Activated T-helper 2 cell treated with anti-CD3 and anti-CD28 coated beads, Interferon-gamma antibody, Interleukin-2, Interleukin-4, amounts not matched to agents 10 μg/mL and 5 μg/mL and 100 μg/mL, durations not matched to agents 14 hours and 24 hours and 36 hours (primary cell): ENCODE results near the gene TBC1D21. TPM values are rescaled to one million over a fixed set of nuclear protein-coding genes. Genes with fewer than 3 reads are reported as not detected.

Source experiments
- DNase-seq: peaks from one replicate; pipeline ENCODE4 v3.0.0; 2021; ENCODE audit warnings: low spot score
- H3K27ac Mint-ChIP-seq: one replicate; pipeline ENCODE4 v1.8.0; 2021; ENCODE audit warnings: mixed read lengths
- H3K27me3 Mint-ChIP-seq: one replicate; pipeline ENCODE4 v1.8.0; 2021; ENCODE audit warnings: low read depth, mixed read lengths
- H3K36me3 Mint-ChIP-seq: one replicate; pipeline ENCODE4 v1.8.0; 2021; ENCODE audit warnings: low read depth, mixed read lengths
- H3K4me1 Mint-ChIP-seq: one replicate; pipeline ENCODE4 v1.8.0; 2021; ENCODE audit warnings: low read depth, mixed read lengths
- H3K4me3 Mint-ChIP-seq: one replicate; pipeline ENCODE4 v1.8.0; 2021; ENCODE audit warnings: low read depth, mild to moderate bottlenecking, moderate library complexity, mixed read lengths
- H3K9me3 Mint-ChIP-seq: one replicate; pipeline ENCODE4 v1.8.0; 2021; ENCODE audit warnings: mixed read lengths
- intact Hi-C: fragments of 100-400 bp; cut with micrococcal nuclease; formaldehyde crosslinking; loops from one replicate; pipeline ENCODE4 v1.15.1; 2023
- total RNA-seq: library from RNA; stranded (reverse); gene quantifications from 2 replicates; pipeline ENCODE4 v1.2.3, GENCODE V29; 2022

Gene TBC1D21
- total RNA-seq, 1 donor from 2014 or later: not detected

DNA sequence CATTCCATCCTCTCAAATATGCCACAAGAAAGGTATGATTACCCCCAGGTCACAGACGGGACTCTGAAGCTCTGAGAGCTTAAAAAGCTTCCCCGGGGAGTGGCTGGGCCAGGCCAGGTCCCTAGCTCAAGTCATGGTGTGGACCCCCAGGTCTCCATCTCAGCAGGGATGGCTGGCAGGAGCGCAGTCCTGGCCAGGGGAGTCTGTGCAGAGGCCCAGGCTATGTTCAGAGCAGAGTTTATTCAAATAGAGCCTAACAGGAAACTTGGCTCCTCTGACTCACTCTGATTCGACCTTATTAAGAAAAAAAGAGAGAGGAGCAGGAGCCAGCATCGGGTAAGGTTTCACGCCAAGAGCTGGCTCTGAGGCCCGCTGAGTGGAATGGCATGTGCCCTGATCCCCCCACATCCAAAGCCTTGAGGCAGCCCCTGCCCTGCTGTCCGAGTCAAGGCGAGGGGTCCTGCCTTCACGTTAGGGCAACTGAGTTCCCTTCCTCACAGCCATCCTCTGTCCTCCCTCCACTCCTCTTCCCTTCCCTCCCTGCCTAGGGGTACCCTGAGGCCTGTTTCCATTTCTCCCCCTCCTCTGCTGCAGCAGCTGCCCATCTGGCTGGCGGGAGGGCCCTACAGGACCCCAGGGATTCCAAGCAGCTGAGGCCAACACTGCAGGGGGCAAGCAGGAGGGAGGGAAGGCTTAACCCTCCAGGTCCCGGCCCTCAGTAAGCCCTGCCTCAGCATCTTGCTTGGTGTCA, 51.0 kb downstream of the TBC1D21 start:
- Mint-ChIP-seq H3K9me3 (no peaks in the 10 kb centered on the region), H3K4me1 (peaks cover 33% of the 10 kb centered on the region), H3K4me3 (no peak overlapping the region), H3K27ac (peak overlapping the region; percentile 62), H3K36me3 (no peaks in the 10 kb centered on the region), H3K27me3 (peaks cover 9% of the 10 kb centered on the region)
- intact Hi-C loops: loop anchor here (2.0 kb wide), 1 partner anchor 40 kb away; no protein-coding TSS in a partner anchor
- no peak for DNase-seq

DNA sequence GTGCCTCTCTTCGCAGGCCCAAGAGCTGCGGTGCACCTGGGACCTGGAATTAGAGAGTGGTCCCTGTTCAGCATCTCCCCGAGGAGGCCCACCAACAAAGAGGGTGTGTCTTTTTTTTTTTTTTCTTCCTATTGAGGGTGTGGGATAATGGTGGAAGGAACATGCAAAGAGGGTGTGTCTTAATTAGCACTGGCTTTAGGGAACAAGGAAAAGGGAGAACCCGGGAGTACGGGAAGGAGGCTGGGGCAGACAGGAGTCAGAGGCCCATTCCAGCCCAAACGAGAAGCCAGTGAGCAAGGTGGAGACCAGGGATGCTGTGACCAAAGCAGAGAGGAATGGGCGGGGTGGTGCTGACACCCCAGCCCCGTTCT, 52.5 kb downstream of the TBC1D21 start:
- intact Hi-C loops: loop anchor here (2.0 kb wide), 1 partner anchor 39 kb away; no protein-coding TSS in a partner anchor
- DNase-seq: no peak
- H3K4me3 Mint-ChIP-seq: peak overlapping the region; percentile 50
- H3K27ac Mint-ChIP-seq: no peak overlapping the region
- H3K27me3 Mint-ChIP-seq: peaks cover 9% of the 10 kb centered on the region
- no peaks in the 10 kb centered on the region for H3K9me3 Mint-ChIP-seq
- H3K4me1 Mint-ChIP-seq: peaks cover 29% of the 10 kb centered on the region
- no peaks in the 10 kb centered on the region for H3K36me3 Mint-ChIP-seq

DNA sequence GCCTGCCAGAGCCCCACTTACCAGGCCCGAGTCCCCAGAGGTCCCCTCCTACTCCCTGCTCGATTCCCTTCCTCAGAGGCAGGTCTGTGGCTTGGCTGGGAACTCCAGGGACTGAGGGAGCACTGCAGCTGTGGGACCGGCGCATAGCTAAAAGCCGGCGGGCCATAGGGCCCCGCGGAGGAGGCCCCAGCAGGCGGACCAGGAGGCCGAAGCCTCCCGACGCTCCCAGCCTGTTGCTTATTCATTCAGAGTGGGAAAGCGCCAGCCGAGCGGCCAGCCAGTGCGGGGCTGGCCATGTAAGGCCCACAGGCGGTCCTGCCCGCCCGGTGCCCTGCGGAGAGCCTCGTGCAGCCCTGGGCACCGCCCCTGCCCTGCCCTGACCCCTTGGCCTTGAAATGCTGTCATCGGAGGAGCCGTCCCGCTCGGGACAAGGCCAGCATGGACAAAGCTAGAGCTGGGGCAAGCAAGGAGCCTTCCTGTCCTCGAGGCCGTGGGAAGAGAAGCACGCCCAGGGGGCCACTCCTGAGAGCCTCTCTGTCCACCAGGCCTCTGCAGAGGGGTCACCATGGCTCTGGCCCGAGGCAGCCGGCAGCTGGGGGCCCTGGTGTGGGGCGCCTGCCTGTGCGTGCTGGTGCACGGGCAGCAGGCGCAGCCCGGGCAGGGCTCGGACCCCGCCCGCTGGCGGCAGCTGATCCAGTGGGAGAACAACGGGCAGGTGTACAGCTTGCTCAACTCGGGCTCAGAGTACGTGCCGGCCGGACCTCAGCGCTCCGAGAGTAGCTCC, 53.0 kb downstream of the TBC1D21 start, which contains the start of gene LOXL1:
TSS of gene LOXL1 (plus strand) at position 244 of the 784 bp plus-strand sequence. CDS start at position 566, 322 bp downstream.
- DNase-seq: no peak
- H3K9me3 Mint-ChIP-seq: no peaks in the 10 kb centered on the region
- peaks cover 9% of the 10 kb centered on the region for H3K27me3 Mint-ChIP-seq
- H3K27ac Mint-ChIP-seq: no peak within 1 kb of the TSS
- peaks cover 26% of the 10 kb centered on the region for H3K4me1 Mint-ChIP-seq
- intact Hi-C loops: no loop called here
- H3K4me3 Mint-ChIP-seq: peak within 1 kb of the TSS; percentile 50
- no peaks in the 10 kb centered on the region for H3K36me3 Mint-ChIP-seq

DNA sequence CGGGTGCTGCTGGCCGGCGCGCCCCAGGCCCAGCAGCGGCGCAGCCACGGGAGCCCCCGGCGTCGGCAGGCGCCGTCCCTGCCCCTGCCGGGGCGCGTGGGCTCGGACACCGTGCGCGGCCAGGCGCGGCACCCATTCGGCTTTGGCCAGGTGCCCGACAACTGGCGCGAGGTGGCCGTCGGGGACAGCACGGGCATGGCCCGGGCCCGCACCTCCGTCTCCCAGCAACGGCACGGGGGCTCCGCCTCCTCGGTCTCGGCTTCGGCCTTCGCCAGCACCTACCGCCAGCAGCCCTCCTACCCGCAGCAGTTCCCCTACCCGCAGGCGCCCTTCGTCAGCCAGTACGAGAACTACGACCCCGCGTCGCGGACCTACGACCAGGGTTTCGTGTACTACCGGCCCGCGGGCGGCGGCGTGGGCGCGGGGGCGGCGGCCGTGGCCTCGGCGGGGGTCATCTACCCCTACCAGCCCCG, 53.7 kb downstream of the TBC1D21 start:
- Mint-ChIP-seq H3K27ac (no peak overlapping the region), H3K4me3 (peak overlapping the region; percentile 39), H3K27me3 (peaks cover 9% of the 10 kb centered on the region), H3K9me3 (no peaks in the 10 kb centered on the region), H3K36me3 (no peaks in the 10 kb centered on the region), H3K4me1 (peaks cover 20% of the 10 kb centered on the region)
- no peak for DNase-seq
- intact Hi-C loops: no loop called here

DNA sequence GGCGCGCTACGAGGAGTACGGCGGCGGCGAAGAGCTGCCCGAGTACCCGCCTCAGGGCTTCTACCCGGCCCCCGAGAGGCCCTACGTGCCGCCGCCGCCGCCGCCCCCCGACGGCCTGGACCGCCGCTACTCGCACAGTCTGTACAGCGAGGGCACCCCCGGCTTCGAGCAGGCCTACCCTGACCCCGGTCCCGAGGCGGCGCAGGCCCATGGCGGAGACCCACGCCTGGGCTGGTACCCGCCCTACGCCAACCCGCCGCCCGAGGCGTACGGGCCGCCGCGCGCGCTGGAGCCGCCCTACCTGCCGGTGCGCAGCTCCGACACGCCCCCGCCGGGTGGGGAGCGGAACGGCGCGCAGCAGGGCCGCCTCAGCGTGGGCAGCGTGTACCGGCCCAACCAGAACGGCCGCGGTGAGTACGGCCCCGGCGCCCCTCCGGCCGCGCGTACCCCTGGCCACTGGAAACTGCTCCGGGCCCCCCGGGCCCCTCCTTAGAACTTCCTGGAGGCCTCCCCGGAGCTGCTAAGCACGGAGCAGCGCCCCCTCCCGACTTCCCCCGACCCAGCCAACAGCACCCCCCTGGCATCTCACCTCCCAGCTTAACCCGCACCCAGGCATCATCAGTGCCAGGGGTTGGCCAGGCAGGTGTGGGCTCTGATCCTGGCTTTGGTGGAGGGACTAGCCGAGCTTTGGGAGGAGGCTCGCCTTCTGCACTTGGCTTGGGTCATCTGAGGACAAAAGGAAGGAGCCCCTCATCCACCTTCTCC, 54.3 kb downstream of the TBC1D21 start:
- intact Hi-C loops: no loop called here
- H3K27me3 Mint-ChIP-seq: peaks cover 9% of the 10 kb centered on the region
- peak; percentile 57 for DNase-seq
- no peaks in the 10 kb centered on the region for H3K9me3 Mint-ChIP-seq
- peaks cover 20% of the 10 kb centered on the region for H3K4me1 Mint-ChIP-seq
- H3K36me3 Mint-ChIP-seq: no peaks in the 10 kb centered on the region
- peak overlapping the region; percentile 69 for H3K4me3 Mint-ChIP-seq
- H3K27ac Mint-ChIP-seq: no peak overlapping the region

DNA sequence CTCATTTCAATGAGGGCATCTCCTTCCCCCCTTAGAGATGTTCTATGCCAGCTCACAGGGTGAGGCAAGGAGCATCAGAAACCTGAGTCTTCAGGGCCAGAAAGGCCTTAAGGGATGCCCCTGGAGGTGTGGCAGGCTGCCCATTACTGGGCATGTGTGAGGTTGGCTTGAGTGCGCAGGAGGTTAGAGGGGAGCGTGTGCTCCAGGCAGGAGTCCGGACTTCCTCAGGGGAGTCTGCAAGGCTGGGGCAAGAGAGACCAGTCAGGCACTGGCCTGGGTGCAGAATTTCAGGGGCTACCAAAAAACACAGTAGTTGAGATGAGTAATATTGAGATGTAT, 54.8 kb downstream of the TBC1D21 start:
- DNase-seq: no peak
- Mint-ChIP-seq H3K4me3 (peak overlapping the region; percentile 69), H3K27me3 (peaks cover 9% of the 10 kb centered on the region), H3K27ac (no peak overlapping the region), H3K4me1 (peaks cover 20% of the 10 kb centered on the region), H3K36me3 (no peaks in the 10 kb centered on the region), H3K9me3 (no peaks in the 10 kb centered on the region)
- intact Hi-C loops: no loop called here

DNA sequence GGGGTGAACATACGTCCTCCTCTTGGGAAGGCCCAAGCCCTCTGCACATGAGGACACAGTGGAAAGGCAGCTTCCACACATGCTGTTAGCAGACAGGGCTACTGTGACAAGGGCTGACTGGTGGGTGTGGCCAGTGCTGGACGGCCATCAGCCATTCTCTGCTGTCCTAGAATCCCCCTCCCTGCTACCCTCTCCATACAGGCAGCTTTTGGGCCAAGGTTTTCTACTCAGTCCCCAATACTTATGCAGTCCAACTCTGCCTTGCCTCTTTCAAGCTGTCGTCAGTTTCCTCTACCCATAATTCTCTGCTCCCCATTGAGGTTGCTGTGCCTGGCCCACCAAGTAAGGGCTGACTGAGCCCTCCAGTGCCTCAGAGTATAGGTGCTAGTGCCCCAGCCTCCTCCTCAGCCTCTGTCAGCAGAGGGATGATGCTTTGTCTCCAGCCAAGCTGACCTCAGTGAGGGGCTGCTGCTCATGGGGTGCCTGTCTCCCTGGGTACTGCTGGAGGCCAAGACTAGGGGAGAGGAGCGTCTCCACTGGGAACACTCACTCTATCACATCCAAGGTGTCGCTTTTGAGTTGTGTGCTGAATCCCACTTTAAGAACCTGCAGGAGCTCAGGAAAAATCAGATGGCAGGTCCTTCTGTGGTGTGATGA, 55.7 kb downstream of the TBC1D21 start:
- H3K27ac Mint-ChIP-seq: no peak overlapping the region
- intact Hi-C loops: no loop called here
- H3K36me3 Mint-ChIP-seq: no peaks in the 10 kb centered on the region
- H3K4me1 Mint-ChIP-seq: peaks cover 14% of the 10 kb centered on the region
- peak overlapping the region; percentile 27 for H3K4me3 Mint-ChIP-seq
- H3K27me3 Mint-ChIP-seq: peaks cover 9% of the 10 kb centered on the region
- H3K9me3 Mint-ChIP-seq: no peaks in the 10 kb centered on the region
- DNase-seq: no peak

DNA sequence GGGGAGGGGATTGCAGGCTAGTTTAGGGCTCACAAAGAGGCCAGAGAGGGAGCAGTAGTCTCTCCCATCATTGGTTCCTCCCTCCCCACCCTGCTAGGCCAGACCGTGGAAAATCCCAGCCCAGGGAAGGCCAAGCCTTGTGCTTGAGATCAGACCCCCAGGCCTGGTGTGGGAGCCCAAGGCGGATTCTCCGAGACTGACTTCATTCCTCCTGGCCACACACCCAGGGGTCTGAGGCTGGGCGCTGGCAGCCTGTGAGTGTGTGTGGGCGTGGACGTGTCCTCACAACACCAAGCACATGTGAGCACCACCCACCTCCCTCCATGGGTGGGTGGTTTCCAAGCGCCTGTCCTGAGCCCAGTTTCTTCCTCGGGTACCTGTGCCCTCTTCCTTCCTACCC, 57.0 kb downstream of the TBC1D21 start:
- Mint-ChIP-seq H3K9me3 (no peaks in the 10 kb centered on the region), H3K4me3 (no peak overlapping the region), H3K27me3 (peaks cover 9% of the 10 kb centered on the region), H3K27ac (no peak overlapping the region), H3K4me1 (peaks cover 8% of the 10 kb centered on the region), H3K36me3 (no peaks in the 10 kb centered on the region)
- intact Hi-C loops: no loop called here
- DNase-seq: no peak

DNA sequence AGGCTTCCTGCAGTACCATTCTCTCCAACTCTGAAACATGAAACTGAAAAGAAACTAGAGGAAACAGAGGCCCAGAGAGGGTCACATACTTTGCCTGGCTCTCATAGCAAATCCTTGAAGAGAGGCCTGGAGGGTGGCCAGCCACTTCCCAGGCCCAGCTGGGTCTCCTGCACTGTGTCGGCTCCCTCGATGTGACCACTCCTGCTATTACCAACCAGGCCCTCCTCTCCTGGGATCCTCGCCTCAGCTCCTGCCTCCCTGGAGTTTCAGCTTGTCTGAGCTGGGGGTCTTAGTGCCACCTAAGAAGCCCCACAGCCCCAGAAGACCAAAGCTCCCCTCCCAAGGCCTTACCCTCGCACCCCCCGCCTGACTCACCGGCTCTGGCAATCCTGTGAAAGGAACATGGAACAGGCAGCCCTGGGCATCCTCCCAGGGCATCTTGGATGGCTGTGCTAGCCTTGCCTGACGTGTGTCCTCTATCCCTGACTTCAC, 57.5 kb downstream of the TBC1D21 start:
- Mint-ChIP-seq H3K27ac (no peak overlapping the region), H3K4me3 (no peak overlapping the region), H3K4me1 (peaks cover 8% of the 10 kb centered on the region), H3K27me3 (peaks cover 4% of the 10 kb centered on the region), H3K9me3 (no peaks in the 10 kb centered on the region), H3K36me3 (no peaks in the 10 kb centered on the region)
- DNase-seq: no peak
- intact Hi-C loops: no loop called here

DNA sequence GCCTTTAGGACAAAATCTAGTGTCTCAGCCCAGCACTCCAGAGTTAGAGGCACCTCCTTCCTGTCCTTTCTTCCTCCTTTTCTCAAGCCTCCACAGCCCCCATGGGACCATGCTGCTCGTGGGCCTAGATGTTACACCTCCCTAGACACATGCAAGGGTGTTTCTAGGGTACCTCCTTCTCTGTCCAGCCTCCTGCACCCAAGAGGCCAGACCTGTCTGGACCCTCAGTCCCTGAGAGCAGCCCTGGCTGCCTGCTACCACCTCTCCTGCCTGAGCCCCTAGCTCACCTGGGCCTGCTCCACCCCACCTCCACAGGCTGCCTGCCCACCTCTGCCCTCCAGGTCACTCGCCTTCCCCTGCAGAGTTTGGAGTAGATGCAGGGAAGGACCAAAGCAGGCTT, 58.1 kb downstream of the TBC1D21 start:
- Mint-ChIP-seq H3K36me3 (no peaks in the 10 kb centered on the region), H3K27ac (no peak overlapping the region), H3K27me3 (peaks cover 3% of the 10 kb centered on the region), H3K4me1 (peaks cover 8% of the 10 kb centered on the region), H3K9me3 (no peaks in the 10 kb centered on the region), H3K4me3 (no peak overlapping the region)
- intact Hi-C loops: no loop called here
- no peak for DNase-seq

DNA sequence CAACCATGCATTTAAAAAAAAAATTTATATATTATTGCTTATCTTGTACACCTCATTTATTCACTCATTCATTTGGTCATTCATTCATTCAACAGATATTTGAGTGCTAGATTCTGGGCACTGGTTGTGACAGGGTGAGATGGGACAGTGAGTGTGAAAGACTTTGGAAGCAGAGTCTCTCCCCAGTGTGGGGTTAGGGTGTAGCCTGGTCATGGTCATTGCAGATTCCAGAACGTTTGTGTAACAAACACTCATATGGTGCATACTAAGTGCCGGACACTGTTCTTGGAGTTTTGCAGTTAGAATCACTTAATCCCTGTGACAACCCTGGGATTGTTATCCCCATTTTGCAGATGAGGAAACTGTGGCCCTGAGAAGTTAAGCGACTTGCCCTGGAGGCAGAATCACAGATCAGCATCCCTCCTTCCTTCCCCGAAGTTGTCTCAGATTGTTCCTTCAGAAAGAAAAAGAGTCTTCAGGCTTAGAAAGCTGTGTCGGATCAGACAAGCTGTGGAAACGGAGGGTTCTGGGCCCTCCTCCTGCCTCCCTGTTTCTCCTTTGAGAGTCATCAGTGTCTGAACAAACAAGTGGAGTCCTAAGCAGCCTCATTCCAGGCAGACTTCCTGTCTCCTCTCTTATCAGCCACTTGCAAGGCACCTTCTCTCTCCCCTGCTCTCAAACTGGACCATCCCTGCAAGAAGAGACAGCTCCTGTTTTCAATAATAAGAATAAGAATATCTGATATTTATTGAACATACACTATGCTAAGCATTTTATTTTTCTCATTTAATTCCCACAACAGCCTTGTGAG, 59.2 kb downstream of the TBC1D21 start:
- H3K27me3 Mint-ChIP-seq: peaks cover 3% of the 10 kb centered on the region
- no peaks in the 10 kb centered on the region for H3K36me3 Mint-ChIP-seq
- intact Hi-C loops: no loop called here
- no peak for DNase-seq
- no peaks in the 10 kb centered on the region for H3K9me3 Mint-ChIP-seq
- H3K4me1 Mint-ChIP-seq: peaks cover 8% of the 10 kb centered on the region
- H3K4me3 Mint-ChIP-seq: no peak overlapping the region
- H3K27ac Mint-ChIP-seq: no peak overlapping the region
